Right ventricle myocardium superior (tissue), 1 donor: ENCODE data around the gene GLIPR1L2. TPM values are rescaled to one million over a fixed set of nuclear protein-coding genes. Genes with fewer than 3 reads are reported as not detected.
"Not testable (repeated sequence)": the region's sequence is repeated elsewhere in the genome, so short reads cannot be mapped to it uniquely, and the experiment has no call there.

Experiments
- ATAC-seq: fragments of 200-7000 bp; cut with Tn5 transposase; one replicate; pipeline ENCODE4 v1.9.1; 2020; ENCODE audit warnings: mild to moderate bottlenecking; ENCODE audit not compliant: poor library complexity
- DNase-seq: peaks from one replicate; pipeline ENCODE4 v3.0.0-alpha.2; 2020
- intact Hi-C: fragments of 100-400 bp; cut with DNase I; formaldehyde crosslinking; loops from one replicate; pipeline ENCODE4 v1.11.2; 2022
- total RNA-seq: library from RNA; stranded (reverse); fragmentation: NEBNext Ultra II Directional; extraction: Animal tissue kit (Norgen Biotek cat#: 25700); gene quantifications from one replicate; pipeline ENCODE4 v1.2.1, GENCODE V29; 2021
- donor health status: DM: no; HTN: yes; CAD: no; lungs with severe emphysema.

The GLIPR1L2 gene
- total RNA-seq, 1 donor from 2014 or later = 2.4 TPM

DNA sequence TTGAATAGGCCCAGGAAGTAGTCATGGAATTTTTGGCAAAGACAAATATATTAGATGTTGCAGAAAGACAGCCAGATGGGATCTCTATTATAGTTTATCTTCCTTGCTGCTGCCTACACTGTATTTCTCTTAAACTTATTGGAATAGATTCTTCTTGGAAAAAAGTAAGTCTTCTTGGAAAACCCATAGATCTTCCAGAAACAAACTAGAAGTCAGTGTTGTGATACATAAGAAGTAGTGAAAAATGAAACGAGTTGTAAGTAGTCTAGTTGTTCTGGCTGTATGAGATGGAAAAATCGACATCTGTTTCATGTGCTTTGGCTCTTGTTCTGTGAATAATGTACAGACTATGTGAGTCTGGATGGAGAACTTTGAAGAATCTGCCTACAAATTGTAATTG lies 29.0 kb downstream of the GLIPR1L2 start:
- DNase-seq (no peak), ATAC-seq (no peak)
- intact Hi-C loops = no loop called here

DNA sequence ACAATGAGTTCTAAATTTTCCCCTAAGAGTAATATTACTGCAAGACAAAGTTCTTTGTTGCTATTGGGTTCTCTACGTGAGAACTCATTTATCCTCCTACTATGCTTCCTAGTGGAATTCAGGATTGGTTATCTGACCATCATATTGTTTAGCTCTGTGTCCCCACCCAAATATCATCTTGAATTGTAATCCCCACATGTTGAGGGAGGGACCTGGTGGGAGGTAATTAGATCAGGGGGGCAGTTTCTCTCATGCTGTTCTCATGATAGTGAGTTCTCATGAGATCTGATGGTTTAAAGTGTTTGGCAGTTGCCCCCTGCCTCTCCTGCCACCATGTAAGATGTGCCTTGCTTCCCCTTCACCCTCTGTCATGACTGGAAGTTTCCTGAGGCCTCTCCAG lies 36.6 kb downstream of the GLIPR1L2 start:
- no peak for ATAC-seq
- DNase-seq = no peak
- intact Hi-C loops = no loop called here

DNA sequence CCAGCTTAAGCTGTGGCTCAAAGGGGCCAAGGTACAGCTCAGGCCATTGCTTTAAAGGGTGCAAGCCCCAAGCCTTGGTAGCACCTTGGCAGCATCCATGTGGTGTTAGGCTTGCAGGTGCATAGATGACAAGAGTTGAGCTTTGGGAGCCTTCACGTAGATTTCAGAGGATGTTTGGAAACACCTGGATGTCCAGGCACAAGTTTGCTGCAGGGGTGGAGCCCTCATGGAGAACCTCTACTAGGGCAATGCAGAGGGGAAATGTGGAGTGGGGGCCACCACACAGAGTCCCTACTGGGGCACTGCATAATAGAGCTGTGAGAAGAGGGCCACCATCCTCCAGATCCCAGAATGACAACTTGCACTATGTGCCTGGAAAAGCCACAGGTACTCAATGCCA lies 37.9 kb downstream of the GLIPR1L2 start:
- intact Hi-C loops = no loop called here
- no peak for DNase-seq
- no peak for ATAC-seq

DNA sequence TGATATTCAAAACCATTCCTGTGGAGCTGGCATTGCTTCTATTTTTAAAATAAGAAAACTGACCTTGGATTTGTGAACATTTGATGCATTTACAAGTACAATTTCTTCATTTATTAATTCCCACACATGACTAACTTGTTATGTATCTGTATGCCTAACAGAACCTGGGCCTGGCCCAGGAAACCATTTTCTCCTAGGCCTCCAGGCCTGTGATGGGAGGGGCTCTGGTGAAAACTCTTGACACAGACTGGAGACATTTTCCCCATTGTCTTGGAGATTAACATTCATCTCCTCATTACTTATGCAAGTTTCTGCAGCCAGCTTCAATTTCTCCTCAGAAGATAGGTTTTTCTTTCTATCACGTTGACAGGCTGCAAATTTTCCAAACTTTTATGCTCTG lies 42.0 kb downstream of the GLIPR1L2 start:
- ATAC-seq (no peak), DNase-seq (no peak)
- intact Hi-C loops = no loop called here

DNA sequence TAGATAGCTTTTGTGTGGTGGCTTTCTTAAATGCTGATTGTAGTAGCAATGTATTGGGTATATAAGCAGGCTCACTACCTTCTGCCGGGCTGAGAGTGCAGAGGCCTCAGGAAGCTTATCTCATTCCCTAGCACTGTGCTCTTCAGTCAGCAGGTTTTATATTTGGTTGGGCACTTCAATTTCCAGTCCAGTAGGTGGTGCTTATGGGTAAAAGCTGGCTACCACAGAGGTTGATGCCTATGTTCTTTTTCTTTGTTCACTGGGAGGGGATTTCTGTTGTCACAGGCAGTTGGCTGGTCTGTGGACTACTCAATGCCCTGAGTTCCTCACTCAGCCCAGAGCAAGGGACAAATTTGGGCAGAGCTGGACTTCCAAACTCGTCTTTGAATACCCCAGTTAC lies 46.7 kb downstream of the GLIPR1L2 start:
- DNase-seq = no peak
- peak; percentile 48 for ATAC-seq
- intact Hi-C loops = no loop called here

DNA sequence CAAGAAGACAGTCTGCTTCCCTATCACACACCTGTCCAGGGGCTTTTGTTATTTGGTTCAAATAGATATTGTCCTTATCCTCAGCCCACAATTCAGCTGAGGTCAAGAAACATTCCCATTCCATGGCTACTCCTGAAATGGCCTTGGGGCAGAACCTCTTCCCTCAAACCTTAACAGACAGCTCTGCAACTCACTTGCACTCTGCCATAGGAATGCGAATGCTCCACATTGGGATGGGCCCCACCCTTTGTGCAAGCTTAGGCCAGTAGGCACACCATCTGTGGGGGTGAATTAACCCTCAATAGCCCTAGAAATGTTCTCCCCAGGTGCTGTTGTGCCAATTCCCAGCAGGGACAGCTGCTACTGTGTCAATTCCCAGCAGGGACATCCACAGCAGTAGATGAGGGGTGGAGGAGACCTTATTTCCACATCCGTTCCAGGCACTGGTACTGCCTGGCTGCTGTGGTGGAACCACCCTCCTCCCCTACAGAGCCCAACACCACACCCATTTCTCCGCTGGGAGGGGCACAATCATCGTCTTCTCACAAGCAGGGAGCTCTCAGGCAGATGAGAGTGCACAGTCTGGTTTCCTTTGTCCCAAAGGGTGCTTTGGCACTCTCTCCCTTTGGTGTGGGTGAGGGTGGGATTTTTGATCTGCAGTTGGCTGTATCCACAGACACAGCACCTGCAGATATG lies 47.3 kb downstream of the GLIPR1L2 start:
- DNase-seq = peak; percentile 40
- ATAC-seq = no peak
- intact Hi-C loops = no loop called here

DNA sequence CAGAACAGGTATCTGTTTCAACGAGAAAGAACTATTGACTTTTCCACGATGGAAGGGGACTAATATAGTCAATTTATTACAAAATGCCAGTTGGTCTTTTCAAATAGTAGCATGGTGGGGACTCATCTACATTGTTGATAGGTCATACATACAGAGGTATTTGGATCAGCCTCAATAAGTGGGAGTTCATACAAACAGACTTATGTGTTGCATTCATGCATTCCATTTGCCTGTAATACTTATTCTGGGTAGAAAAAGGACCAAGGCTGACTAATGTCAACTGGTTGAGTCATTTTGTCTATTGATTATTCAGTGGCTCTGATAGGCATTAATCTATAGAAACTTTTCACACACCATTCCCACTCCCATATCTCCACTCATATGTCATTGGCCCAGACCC lies 48.2 kb downstream of the GLIPR1L2 start:
- no peak for ATAC-seq
- no peak for DNase-seq
- intact Hi-C loops = no loop called here

DNA sequence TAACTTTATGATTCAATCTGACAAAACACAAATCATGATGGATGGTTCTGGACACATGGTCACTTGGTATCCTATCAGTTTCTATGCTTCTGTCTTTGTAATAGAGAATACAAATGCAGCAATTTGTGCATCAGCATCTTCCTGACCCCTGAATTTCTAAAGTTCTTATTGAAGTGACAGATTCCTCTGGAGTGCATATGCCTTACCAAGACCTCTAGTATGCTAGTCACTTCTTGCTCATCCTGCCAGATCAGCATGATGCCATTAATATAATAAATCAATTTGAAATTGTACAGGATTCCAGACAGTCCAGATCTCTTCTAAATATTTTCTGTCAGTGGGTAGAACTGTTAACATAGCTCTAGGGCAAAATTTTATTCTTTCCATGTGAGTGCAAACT lies 49.0 kb downstream of the GLIPR1L2 start:
- DNase-seq = no peak
- intact Hi-C loops = no loop called here
- no peak for ATAC-seq

DNA sequence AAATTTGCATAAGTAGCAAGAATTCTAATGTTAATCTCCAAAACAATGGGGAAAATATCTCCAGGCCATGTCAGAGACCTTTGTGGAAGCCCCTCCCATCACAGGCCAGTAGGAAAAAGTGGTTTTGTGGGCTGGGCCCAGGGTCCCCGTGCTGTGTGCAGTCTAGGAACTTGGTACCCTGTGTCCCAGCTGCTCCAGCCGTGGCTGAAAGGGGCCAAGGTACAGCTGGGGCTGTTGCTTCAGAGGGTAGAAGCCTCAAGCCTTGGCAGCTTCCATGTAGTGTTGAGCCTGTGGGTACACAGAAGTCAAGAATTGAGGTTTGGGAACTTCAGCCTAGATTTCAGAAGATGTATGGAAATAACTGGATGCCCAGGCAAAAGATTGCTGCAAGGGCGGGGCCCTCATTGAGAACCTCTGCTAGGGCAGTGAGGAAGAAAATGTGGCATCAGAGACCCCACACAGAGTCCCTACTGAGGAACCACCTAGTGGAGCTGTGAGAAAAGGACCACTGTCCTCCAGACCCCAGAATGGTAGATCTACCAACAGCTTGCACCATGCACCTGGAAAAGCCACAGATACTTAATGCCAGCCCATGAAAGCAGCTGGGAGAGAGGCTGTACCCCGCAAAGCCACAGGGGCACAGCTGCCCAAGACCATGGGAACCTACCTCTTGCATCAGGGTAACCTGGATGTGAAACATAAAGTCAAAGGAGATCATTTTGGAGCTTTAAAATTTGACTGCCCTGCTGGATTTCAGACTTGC lies 51.0 kb downstream of the GLIPR1L2 start:
- intact Hi-C loops, DNase-seq, ATAC-seq: not testable (repeated sequence)

DNA sequence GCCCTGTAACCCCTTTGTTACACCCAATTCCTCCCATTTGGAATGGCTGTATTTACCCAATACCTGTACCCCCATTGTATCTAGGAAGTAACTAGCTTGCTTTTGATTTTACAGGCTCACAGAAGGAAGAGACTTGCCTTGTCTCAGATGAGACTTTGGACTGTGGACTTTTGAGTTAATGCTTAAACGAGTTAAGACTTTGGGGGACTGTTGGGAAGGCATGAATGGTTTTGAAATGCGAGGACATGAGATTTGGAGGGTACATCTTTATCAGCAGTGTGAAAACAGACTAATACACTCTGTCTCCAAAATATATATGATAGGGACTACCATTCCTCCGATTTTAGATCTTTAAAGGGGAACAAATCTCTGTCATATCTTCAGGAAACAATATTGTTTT lies 51.6 kb downstream of the GLIPR1L2 start:
- ATAC-seq, DNase-seq, intact Hi-C loops: not testable (repeated sequence)

DNA sequence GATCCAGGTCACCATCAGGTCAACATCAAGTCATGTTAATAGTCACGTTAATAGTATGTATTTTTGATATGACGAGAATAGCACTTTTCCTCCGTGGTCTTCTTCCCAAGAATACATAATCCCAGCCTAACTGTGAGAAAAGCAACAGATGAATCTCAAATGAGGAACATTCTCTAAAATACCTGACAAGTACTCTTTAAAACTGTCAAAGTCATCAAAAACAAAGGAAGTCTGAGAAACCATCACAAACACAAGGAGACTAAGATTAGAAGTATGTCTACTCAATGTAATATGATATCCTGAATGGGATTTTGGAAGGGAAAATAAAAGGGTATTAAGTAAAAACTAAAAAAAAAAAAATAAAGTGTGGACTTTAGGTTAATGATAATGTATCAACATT lies 52.8 kb downstream of the GLIPR1L2 start:
- intact Hi-C loops = no loop called here
- no peak for ATAC-seq
- no peak for DNase-seq

DNA sequence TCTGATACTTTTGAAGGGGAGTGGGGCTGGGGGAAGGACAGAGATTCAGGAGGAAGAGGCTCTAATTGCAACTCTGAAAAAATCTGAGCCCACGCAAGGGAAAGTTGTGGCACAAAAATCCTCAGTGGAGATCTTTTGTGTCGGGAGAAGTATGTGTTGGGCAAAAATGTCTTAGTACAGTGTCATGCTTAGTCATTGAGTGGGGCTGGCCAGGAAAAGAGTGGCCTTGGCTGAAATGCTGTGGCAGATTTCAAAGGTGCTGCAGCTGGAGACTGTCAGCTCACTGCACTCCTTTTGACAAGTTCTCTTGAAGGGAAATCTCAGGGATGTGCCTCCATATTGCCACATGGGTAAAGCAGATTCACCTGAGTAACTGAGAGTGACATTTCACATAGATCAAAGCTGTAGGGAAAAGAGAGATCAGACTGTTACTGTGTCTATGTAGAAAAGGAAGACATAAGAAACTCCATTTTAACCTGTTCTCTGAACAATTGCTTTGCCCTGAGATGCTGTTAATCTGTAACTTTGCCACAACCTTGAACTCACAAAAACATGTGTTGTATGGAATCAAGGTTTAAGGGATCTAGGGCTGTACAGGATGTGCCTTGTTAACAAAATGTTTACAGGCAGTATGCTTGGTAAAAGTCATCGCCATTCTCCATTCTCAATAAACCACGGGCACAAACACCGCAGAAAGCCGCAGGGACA lies 53.7 kb downstream of the GLIPR1L2 start:
- intact Hi-C loops = no loop called here
- DNase-seq (no peak), ATAC-seq (peak; percentile 55)

DNA sequence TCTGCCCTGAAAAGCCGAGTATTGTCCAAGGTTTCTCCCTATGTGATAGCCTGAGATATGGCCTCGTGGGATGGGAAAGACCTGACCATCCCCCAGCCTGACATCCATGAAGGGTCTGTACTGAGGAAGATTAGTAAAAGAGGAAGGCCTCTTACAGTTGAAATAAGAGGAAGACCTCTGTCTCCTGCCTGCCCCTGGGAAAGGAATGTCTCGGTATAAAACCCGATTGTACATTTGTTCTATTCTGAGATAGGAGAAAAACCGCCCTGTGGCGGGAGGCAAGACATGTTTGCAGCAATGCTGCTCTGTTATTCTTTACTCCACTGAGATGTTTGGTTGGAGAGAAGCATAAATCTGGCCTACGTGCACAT lies 54.2 kb downstream of the GLIPR1L2 start:
- ATAC-seq, intact Hi-C loops, DNase-seq: not testable (repeated sequence)

DNA sequence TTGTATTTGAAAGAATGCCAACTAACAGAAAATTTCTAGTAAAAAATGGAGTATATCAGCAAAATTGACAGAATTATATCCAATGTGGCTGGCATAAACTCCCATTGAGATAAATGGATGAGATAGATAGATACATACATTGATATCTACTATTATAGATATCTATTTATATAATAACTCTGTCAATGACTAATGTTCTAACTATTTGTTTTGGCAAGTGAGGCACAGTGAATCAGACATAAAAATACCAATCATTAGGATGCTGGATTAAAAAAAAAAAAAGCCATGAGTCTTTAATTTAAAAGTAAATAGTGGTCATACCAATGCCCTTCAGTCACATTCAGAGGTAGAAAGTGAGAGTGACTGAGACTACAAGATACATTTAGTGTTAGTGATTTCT lies 56.0 kb downstream of the GLIPR1L2 start:
- no peak for ATAC-seq
- intact Hi-C loops = no loop called here
- DNase-seq = no peak

DNA sequence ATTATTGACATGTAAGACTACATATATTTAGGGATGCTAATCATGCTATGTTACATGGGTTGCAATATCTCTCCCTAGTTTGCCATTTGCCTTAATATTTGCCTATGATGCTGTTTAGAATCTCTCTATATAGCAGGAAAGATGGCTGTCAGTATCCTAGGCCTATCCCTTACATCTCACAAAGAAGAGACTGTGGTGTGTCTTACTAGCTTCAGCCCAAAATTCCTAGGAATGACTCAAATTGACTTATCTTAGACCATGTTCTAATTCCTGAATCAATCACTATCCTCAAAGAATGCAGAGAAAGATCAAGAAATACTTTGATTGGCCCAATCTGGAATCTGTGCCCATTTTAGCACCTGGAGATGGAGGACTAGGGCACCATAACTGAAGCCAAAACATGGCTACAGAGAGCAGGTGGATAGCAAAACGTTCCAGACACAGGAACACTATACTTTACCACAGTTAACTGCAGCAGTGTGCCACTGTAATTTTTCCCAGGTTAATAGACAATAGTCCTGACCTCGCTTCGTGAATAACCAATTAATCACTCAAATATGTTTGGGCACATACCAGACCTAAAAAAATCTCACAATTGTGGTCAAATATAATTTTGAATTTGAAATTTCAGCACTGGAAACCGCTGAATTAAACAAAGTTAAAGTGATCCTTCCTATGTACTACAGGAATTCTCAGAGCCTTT lies 57.0 kb downstream of the GLIPR1L2 start:
- ATAC-seq = no peak
- intact Hi-C loops = no loop called here
- DNase-seq = no peak

DNA sequence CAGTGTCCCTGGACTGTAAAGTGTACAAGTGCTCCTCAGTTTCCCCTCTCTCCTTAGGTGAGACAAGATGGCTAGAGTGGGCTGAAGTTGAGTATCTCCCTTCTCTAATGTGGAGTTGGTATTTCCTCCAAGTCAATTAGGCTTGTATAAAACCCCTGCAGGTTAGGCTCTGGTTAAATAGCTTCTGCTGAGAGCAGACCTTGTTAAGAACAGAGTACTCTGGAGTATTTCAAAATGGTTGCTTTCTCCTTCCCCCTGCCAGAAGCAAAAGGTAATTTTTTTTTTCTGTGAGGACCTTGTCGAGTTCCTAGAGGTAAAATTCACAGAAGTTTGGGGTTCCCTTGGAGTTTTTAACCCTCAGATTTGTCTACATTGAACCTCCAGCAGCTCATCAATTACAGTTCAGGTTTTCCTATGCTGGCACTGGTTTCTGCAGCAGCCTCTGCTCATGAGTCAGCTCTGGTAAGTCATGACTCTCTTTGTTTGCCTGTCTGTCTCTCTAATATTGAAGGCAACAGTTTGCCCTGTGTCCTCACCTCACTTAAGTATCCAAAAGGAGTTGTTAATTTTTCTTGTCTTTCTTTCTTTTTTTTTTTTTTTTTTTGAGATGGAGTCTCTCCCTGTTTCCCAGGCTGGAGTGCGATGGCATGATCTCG lies 61.9 kb downstream of the GLIPR1L2 start:
- DNase-seq (no peak), ATAC-seq (no peak)
- intact Hi-C loops = no loop called here

DNA sequence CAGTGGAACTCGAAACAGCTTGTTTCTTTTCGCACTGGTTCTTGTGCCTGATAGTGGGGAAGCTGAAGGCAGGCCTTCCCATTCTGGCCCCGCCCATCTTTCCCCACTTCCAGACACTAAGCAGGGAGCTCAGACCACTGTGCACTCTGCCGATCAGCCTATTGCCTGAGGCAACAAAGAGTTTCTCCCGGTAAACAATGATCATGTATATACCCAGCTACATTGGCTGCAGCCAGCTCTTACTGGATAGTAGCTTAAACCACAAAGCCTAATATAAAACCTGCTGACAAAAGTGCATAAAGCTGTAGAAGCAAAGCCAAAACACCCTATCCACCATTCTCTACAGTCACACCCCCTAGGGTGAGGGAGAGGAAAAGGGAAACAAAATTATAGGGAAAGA lies 65.0 kb downstream of the GLIPR1L2 start:
- DNase-seq (peak; percentile 47), ATAC-seq (no peak)
- intact Hi-C loops = no loop called here

DNA sequence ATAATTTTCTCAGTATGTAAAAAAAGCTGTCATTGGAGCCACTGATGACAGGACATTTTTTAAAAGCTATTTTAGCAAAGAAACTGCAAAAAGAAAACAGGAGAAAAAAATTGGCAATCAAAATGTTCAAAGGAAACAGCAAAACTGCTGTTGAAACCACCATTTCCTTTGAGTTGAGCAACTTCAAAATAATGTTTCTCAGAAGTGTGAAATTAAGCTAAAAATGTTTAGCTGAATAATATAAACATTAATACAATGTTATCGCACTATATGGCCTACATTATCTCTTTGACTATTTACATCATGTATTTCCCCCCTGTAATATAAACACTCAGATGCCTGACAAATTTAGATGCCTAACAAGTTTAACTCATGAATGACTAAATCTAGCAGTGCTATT lies 66.3 kb downstream of the GLIPR1L2 start:
- DNase-seq = no peak
- intact Hi-C loops = no loop called here
- no peak for ATAC-seq

DNA sequence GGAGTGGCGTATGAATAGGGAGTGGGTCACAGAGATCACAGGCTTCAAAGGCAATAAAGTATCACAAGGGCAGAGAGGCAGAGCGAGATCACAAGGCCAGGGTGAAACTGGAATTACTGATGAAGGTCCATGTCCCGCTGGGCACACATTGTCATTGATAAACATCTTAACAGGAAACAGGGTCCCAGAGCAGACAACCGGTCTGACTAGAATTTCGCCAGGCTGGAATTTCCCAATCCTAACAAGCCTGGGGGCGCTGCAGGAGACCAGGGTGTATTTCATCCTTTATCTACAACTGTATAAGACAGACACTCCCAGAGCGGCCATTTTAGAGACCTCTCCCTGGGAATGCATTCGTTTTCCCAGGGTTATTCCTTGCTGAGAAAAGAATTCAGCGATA lies 67.0 kb downstream of the GLIPR1L2 start:
- DNase-seq, ATAC-seq: not testable (repeated sequence)

More for the DNA sequence above, 67.0 kb downstream of the GLIPR1L2 start:
- intact Hi-C loops = not testable (repeated sequence)
